LNCaP clone FGC (cell line): ENCODE measurements around the gene MAGEB17.
A peak's percentile ranks its signal among the peaks of the same experiment; 100 is the strongest.

Source experiments
- DNase-seq: peaks from one replicate; pipeline ENCODE4 v3.0.0-alpha.2; 2011; ENCODE audit warnings: low read depth
- H3K4me3 ChIP-seq: 2 replicates; pipeline ENCODE4 v1.5.1; 2011; ENCODE audit warnings: mild to moderate bottlenecking, low read depth, low read length, control low read depth
- CTCF ChIP-seq: IDR thresholded peaks from 2 replicates; pipeline ENCODE4 v1.5.1; 2012; ENCODE audit warnings: mild to moderate bottlenecking; ENCODE audit not compliant: control insufficient read depth, insufficient read depth; ENCODE audit errors: extremely low read depth

MAGEB17 gene

GRCh38 chrX:16167181-16167580 is at the start of gene MAGEB17:
TSS of gene MAGEB17 (plus strand) at chrX:16167481. CDS start at chrX:16170383, 2,902 bp downstream.
- H3K4me3 ChIP-seq: no peak within 1 kb of the TSS
- DNase-seq: no peak
- TF ChIP-seq CTCF: no peak

- no peak for DNase-seq
- no peak overlapping the region for H3K4me3 ChIP-seq
- TF ChIP-seq CTCF: no peak
These were observed 47.7 kb upstream of the MAGEB17 start for GRCh38 chrX:16119353-16120220.

GRCh38 chrX:16120431-16120830 is 46.9 kb upstream of the MAGEB17 start:
- H3K4me3 ChIP-seq: no peak overlapping the region
- DNase-seq: no peak
- no peak for TF ChIP-seq CTCF

- TF ChIP-seq CTCF: peak; percentile 66
- DNase-seq: peak; percentile 65
- H3K4me3 ChIP-seq: no peak within 1 kb of the TSS
These were observed 44.0 kb upstream of the MAGEB17 start, which contains the start of gene GRPR for GRCh38 chrX:16123222-16123786. TSS of gene GRPR (plus strand) at chrX:16123565. CDS start at chrX:16123954, 389 bp downstream.

- TF ChIP-seq CTCF: no peak
- no peak for DNase-seq
- no peak overlapping the region for H3K4me3 ChIP-seq
These were observed 43.1 kb upstream of the MAGEB17 start for GRCh38 chrX:16124201-16124600.

- H3K4me3 ChIP-seq: peak overlapping the region; percentile 21; the same call in 1 of the 2 replicates
- no peak for DNase-seq
- TF ChIP-seq CTCF: no peak
These were observed 41.6 kb upstream of the MAGEB17 start for GRCh38 chrX:16125520-16126149.
